Measurements from ENCODE around the gene MORN1. TPM values are rescaled to one million over a fixed set of nuclear protein-coding genes. Genes with fewer than 3 reads are reported as not detected.

The MORN1 gene
- total and polyA plus RNA-seq, 2 experiments from 2014 or later: 4.8 to 11.1 TPM

- Histone ChIP-seq H3K4me2 (no peak overlapping the region), H3K9me2 (ENCODE audit: insufficient read depth) (no peaks in the 10 kb centered on the region), H3K27ac (ENCODE audit: low read depth) (no peak overlapping the region), H3K4me3 (no peak overlapping the region), H3K36me3 (ENCODE audit: insufficient read depth) (no peaks in the 10 kb centered on the region), H3K79me2 (replicated peaks; ENCODE audit: insufficient read depth) (peaks cover 69% of the 10 kb centered on the region), H3K4me1 (ENCODE audit: insufficient read depth) (peaks cover 19% of the 10 kb centered on the region), H3F3A (replicated peaks; ENCODE audit: low read depth) (0 out of 2 replicates have a peak, but pooled peaks cover 6% of the 10 kb centered on the region), H2AFZ (no peak overlapping the region), H4K20me1 (replicated peaks; ENCODE audit: insufficient read depth) (peaks cover 5% of the 10 kb centered on the region; the same call in 1 of the 2 replicates), H3K27me3 (ENCODE audit: insufficient read depth) (no peaks in the 10 kb centered on the region)
- Mint-ChIP-seq H3K4me1 (peaks cover 23% of the 10 kb centered on the region), H3K9me3 (peaks cover 3% of the 10 kb centered on the region; the same call in 2 of the 3 replicates), H3K27ac (no peak overlapping the region), H3K36me3 (ENCODE audit: low read depth) (peaks cover 12% of the 10 kb centered on the region; the same call in 2 of the 3 replicates), H3K4me3 (no peak overlapping the region), H3K27me3 (ENCODE audit: insufficient read depth, low read depth, poor library complexity) (peaks cover 20% of the 10 kb centered on the region)
- ATAC-seq: no peak
- no peak for DNase-seq (ENCODE audit: low spot score)
- no peak for TF ChIP-seq ETS1 (IDR thresholded peaks at IDR 0.05)
- TF ChIP-seq EZH2 (IDR thresholded peaks at IDR 0.05; ENCODE audit: low read depth, unreplicated experiment): no peak
- no peak for TF ChIP-seq NANOG (IDR thresholded peaks at IDR 0.05; ENCODE audit: borderline replicate concordance)
- no peak for TF ChIP-seq ZNF331 (CRISPR knock-in tag; IDR thresholded peaks at IDR 0.05; ENCODE audit: low read depth)
- TF ChIP-seq CREB1 (CRISPR knock-in tag; IDR thresholded peaks at IDR 0.05; ENCODE audit: low read depth): no peak
- TF ChIP-seq EZH2phosphoT487 (IDR thresholded peaks at IDR 0.05; ENCODE audit: unreplicated experiment): no peak
- TF ChIP-seq, protein P1, sequence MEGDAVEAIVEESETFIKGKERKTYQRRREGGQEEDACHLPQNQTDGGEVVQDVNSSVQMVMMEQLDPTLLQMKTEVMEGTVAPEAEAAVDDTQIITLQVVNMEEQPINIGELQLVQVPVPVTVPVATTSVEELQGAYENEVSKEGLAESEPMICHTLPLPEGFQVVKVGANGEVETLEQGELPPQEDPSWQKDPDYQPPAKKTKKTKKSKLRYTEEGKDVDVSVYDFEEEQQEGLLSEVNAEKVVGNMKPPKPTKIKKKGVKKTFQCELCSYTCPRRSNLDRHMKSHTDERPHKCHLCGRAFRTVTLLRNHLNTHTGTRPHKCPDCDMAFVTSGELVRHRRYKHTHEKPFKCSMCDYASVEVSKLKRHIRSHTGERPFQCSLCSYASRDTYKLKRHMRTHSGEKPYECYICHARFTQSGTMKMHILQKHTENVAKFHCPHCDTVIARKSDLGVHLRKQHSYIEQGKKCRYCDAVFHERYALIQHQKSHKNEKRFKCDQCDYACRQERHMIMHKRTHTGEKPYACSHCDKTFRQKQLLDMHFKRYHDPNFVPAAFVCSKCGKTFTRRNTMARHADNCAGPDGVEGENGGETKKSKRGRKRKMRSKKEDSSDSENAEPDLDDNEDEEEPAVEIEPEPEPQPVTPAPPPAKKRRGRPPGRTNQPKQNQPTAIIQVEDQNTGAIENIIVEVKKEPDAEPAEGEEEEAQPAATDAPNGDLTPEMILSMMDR (conservative IDR thresholded peaks at IDR 0.05; ENCODE audit: low read depth in 2 of 2): no peak
- no peak for TF ChIP-seq STAT1 (IDR thresholded peaks at IDR 0.05; ENCODE audit: unreplicated experiment)
- TF ChIP-seq POLR2AphosphoS5 (IDR thresholded peaks at IDR 0.05; ENCODE audit: low read depth): no peak
- no peak for TF ChIP-seq REST (IDR thresholded peaks at IDR 0.05; ENCODE audit: unreplicated experiment)
- TF ChIP-seq JUNB (IDR thresholded peaks at IDR 0.05; ENCODE audit: unreplicated experiment): no peak
- TF ChIP-seq ZNF462 (CRISPR knock-in tag; IDR thresholded peaks at IDR 0.05): no peak
- TF ChIP-seq ZNF114 (CRISPR knock-in tag; IDR thresholded peaks at IDR 0.05): no peak
Observed at GRCh38 chr1:2283371-2283990, 107.9 kb downstream of the MORN1 start.

All from GM23338 (cell line).